C1 segment of cervical spinal cord (tissue), 14 donors: ENCODE data around the gene C1QL2.

Experiments used
- DNase-seq, 14 donors: peaks; one replicate each; lab custom pipeline; 2025; lab: John Stamatoyannopoulos, UW

Gene C1QL2

GRCh38 chr2:119158563-119159347 lies at the start of gene C1QL2:
Gene C1QL2 (minus strand): TSS chr2:119158751. CDS start chr2:119158269, 482 bp downstream.
- no peak for DNase-seq

- no peak for DNase-seq
Measured at GRCh38 chr2:119207447-119207846, 48.9 kb upstream of the C1QL2 start.

- no peak for DNase-seq
Measured at GRCh38 chr2:119206201-119206600, 47.6 kb upstream of the C1QL2 start.

- DNase-seq: peak in 1 of 14 donors; percentile 22
Measured at GRCh38 chr2:119205001-119205706, 46.6 kb upstream of the C1QL2 start.

- peak in 1 of 14 donors; percentile 21 for DNase-seq
Measured at GRCh38 chr2:119204525-119204924, 46.0 kb upstream of the C1QL2 start.

GRCh38 chr2:119202610-119203310 lies 44.2 kb upstream of the C1QL2 start:
- DNase-seq: no peak

- no peak for DNase-seq
Measured at GRCh38 chr2:119201815-119202214, 43.3 kb upstream of the C1QL2 start.

GRCh38 chr2:119198240-119198840 lies 39.8 kb upstream of the C1QL2 start:
- no peak for DNase-seq

- no peak for DNase-seq
Measured at GRCh38 chr2:119197529-119198239, 39.1 kb upstream of the C1QL2 start.

- DNase-seq: no peak
Measured at GRCh38 chr2:119197126-119197405, 38.5 kb upstream of the C1QL2 start.

- DNase-seq: no peak
Measured at GRCh38 chr2:119196301-119197125, 38.0 kb upstream of the C1QL2 start.

GRCh38 chr2:119195887-119196286 lies 37.3 kb upstream of the C1QL2 start:
- no peak for DNase-seq

- DNase-seq: no peak
Measured at GRCh38 chr2:119195001-119195400, 36.5 kb upstream of the C1QL2 start.

- no peak for DNase-seq
Measured at GRCh38 chr2:119192893-119193292, 34.3 kb upstream of the C1QL2 start.

- no peak for DNase-seq
Measured at GRCh38 chr2:119190321-119191111, 32.0 kb upstream of the C1QL2 start.

- no peak for DNase-seq
Measured at GRCh38 chr2:119184512-119184911, 26.0 kb upstream of the C1QL2 start.

- no peak for DNase-seq
Measured at GRCh38 chr2:119181791-119182445, 23.4 kb upstream of the C1QL2 start.

GRCh38 chr2:119181391-119181790 lies 22.8 kb upstream of the C1QL2 start:
- DNase-seq: no peak

GRCh38 chr2:119180892-119181291 lies 22.3 kb upstream of the C1QL2 start:
- DNase-seq: no peak
